Ovary (tissue), 3 donors: ENCODE measurements around the gene RPGR.

Experiments
- POLR2A ChIP-seq: fragments of 450-650 bp; IDR thresholded peaks from one replicate; pipeline ENCODE4 v1.6.1; 2017; ENCODE audit warnings: antibody characterized with exemption, mild to moderate bottlenecking, moderate library complexity
- TF ChIP-seq, protein P1 (sequence below), 3 donors: fragments of 450-650 bp in 2 of 3; fragments of 200-600 bp in 1 of 3; IDR thresholded peaks; one replicate each; pipeline versions ENCODE4 v1.5.1 to v1.8.0; 2016 to 2022; ENCODE audit warnings: antibody characterized with exemption in 3 of 3, mild to moderate bottlenecking in 1 of 3
- donor health status: DM: no; HTN: no; CAD: no.

DNA sequence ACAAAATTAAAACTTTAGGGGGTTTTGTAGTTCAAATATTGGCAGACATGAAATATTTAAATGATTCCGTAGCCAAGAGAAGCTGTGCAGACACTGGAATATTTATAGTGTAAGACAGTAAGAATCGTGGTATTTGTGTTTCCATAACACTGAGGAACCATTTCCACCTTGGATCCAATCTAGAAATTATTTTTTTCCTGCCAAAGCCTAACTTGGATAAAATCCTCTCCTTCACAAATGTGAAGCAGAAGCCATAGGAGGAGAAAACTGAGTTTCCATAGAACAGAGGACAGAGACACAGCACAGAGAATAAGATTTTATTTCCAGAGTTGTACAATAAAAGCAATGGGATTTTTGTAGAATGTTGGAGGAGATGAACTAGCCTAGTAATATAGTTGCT is 86.8 kb downstream of the RPGR start:
- no peak for TF ChIP-seq POLR2A
- TF ChIP-seq, protein P1, sequence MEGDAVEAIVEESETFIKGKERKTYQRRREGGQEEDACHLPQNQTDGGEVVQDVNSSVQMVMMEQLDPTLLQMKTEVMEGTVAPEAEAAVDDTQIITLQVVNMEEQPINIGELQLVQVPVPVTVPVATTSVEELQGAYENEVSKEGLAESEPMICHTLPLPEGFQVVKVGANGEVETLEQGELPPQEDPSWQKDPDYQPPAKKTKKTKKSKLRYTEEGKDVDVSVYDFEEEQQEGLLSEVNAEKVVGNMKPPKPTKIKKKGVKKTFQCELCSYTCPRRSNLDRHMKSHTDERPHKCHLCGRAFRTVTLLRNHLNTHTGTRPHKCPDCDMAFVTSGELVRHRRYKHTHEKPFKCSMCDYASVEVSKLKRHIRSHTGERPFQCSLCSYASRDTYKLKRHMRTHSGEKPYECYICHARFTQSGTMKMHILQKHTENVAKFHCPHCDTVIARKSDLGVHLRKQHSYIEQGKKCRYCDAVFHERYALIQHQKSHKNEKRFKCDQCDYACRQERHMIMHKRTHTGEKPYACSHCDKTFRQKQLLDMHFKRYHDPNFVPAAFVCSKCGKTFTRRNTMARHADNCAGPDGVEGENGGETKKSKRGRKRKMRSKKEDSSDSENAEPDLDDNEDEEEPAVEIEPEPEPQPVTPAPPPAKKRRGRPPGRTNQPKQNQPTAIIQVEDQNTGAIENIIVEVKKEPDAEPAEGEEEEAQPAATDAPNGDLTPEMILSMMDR (IDR thresholded peaks at IDR 0.05), result no peak
